CD4-positive, alpha-beta T cell (primary cell): ENCODE data around the gene FKBP4. TPM values are rescaled to one million over a fixed set of nuclear protein-coding genes. Genes with fewer than 3 reads are reported as not detected.

Experiments used
- ATAC-seq: fragments of 200-7000 bp; cut with Tn5 transposase; one replicate; pipeline ENCODE4 v1.10.0; 2022; ENCODE audit warnings: mild to moderate bottlenecking; ENCODE audit not compliant: poor library complexity
- CTCF ChIA-PET: fragments of 350-600 bp; sonication (Branson Sonifier 250); formaldehyde crosslinking; loops from one replicate; lab custom pipeline; 2021; ENCODE audit warnings: antibody characterized with exemption, inconsistent platforms; lab: Charles Lee
- POLR2A ChIA-PET: fragments of 350-600 bp; sonication (Branson Sonifier 250); formaldehyde crosslinking; loops from one replicate; lab custom pipeline; 2021; ENCODE audit warnings: antibody characterized with exemption, inconsistent platforms; lab: Charles Lee
- DNase-seq, 14 experiments: peaks; one replicate each; pipeline ENCODE4 v3.0.0-alpha.2; 2013 to 2020; ENCODE audit warnings: mixed read lengths in 2 of 14
- H3K27ac ChIP-seq, 2 donors: one replicate each; pipeline versions ENCODE4 v1.5.1 to v1.7.0; 2013; ENCODE audit warnings: low read length in 2 of 2, low read depth in 1 of 2, mild to moderate bottlenecking in 1 of 2
- H3K27me3 ChIP-seq, 2 experiments: 1 replicate in 1 of 2; 2 replicates in 1 of 2; pipeline versions ENCODE4 v1.6.1 to v1.7.0; 2013; ENCODE audit warnings: low read length in 2 of 2, control low read depth in 1 of 2, mild to moderate bottlenecking in 1 of 2, moderate library complexity in 1 of 2; ENCODE audit not compliant: insufficient read depth in 2 of 2, control insufficient read depth in 1 of 2
- H3K36me3 ChIP-seq: one replicate; pipeline ENCODE4 v1.6.1; 2013; ENCODE audit warnings: low read length, control low read depth; ENCODE audit not compliant: insufficient read depth
- H3K4me1 ChIP-seq: one replicate; pipeline ENCODE4 v1.6.1; 2013; ENCODE audit warnings: low read length, control low read depth; ENCODE audit not compliant: insufficient read depth
- H3K4me3 ChIP-seq: one replicate; pipeline ENCODE4 v1.5.1; 2013; ENCODE audit warnings: mild to moderate bottlenecking, low read length, moderate library complexity
- H3K9me3 ChIP-seq, 2 experiments: 1 replicate in 1 of 2; 2 replicates in 1 of 2; pipeline versions ENCODE4 v1.6.1 to v1.7.0; 2013; ENCODE audit warnings: low read length in 2 of 2, mild to moderate bottlenecking in 2 of 2, control low read depth in 1 of 2, moderate library complexity in 1 of 2; ENCODE audit not compliant: control insufficient read depth in 1 of 2, insufficient read depth in 1 of 2
- H3K27ac Mint-ChIP-seq: one replicate; pipeline ENCODE4 v1.8.0; 2020; ENCODE audit warnings: mixed read lengths
- H3K27me3 Mint-ChIP-seq: one replicate; pipeline ENCODE4 v1.8.0; 2021; ENCODE audit warnings: mixed read lengths
- H3K36me3 Mint-ChIP-seq: one replicate; pipeline ENCODE4 v1.8.0; 2021; ENCODE audit warnings: low read depth, mixed read lengths
- H3K4me1 Mint-ChIP-seq: one replicate; pipeline ENCODE4 v1.8.0; 2021; ENCODE audit warnings: low read depth, mixed read lengths
- H3K4me3 Mint-ChIP-seq: one replicate; pipeline ENCODE4 v1.8.0; 2020; ENCODE audit warnings: mild to moderate bottlenecking, mixed read lengths
- H3K9me3 Mint-ChIP-seq: one replicate; pipeline ENCODE4 v1.8.0; 2020; ENCODE audit warnings: mixed read lengths
- intact Hi-C, 2 experiments: fragments of 100-400 bp; cut with DNase I in 1 of 2; cut with micrococcal nuclease in 1 of 2; formaldehyde crosslinking; loops; one replicate each; pipeline versions ENCODE4 v1.15.1 to v1.9.0; 2023 to 2025; cut with DNase I, micrococcal nuclease
- total RNA-seq, 174 experiments: library from RNA in 2 of 174; stranded (reverse) in 2 of 174; gene quantifications; one replicate each; pipeline ENCODE4 v1.2.3 and lab custom pipeline; 2021 to 2026
- TF ChIP-seq, protein P1 (sequence below): fragments of 200-600 bp; IDR thresholded peaks from one replicate; pipeline ENCODE4 v1.8.0; 2022; ENCODE audit warnings: antibody characterized with exemption, mild to moderate bottlenecking

Gene FKBP4
- total RNA-seq, 2 experiments from 2014 or later = 35.7 to 40.3 TPM

DNA sequence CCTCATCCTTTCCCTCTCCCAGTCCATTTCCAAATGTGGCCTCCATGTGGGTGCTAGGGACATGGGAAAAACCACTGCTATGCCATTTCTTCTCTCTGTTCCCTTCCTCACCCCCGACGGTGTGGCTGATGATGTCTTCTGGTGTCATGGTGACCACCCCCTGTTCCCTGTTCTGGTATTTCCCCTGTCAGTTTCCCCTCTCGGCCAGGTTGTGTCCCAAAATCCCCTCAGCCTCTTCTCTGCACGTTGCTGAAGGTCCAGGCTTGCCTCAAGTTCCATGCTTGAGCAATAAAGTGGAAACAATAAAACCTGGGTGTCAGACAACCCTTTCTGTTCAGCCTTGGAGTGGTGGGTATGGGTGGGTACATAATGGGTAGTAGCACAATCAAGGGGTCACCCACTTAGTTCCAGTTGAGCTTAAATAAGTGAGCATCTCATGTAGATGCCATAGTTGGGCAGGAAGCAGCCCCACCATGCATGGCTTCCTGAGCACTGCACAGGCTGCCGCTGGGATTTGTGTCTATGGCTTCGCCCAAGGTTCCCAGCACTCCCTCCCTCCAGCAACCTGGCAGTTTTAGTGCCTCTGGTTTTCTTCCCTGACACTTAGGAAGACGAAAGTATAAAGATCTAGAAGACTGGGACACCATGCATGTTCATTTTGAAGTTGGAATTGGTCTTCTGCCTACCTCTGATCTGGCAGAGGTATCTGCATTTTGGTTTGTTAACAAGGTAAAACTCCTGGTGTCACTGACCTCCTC, 9.0 kb downstream of the FKBP4 start:
- Histone ChIP-seq H3K4me1 (no peaks in the 10 kb centered on the region), H3K36me3 (peaks cover 56% of the 10 kb centered on the region), H3K27ac (no peak overlapping the region), H3K4me3 (no peak overlapping the region), H3K9me3 (no peaks in the 10 kb centered on the region), H3K27me3 (no peaks in the 10 kb centered on the region)
- no peak for DNase-seq
- no peak for ATAC-seq
- Mint-ChIP-seq H3K36me3 (peaks cover 77% of the 10 kb centered on the region), H3K4me3 (no peak overlapping the region), H3K27me3 (no peaks in the 10 kb centered on the region), H3K27ac (no peak overlapping the region), H3K9me3 (no peaks in the 10 kb centered on the region), H3K4me1 (peaks cover 1% of the 10 kb centered on the region)
- intact Hi-C loops = loop anchor here in 1 of 2 experiments (10.0 kb wide), 1 partner anchor 1841 kb away; the partner anchor contains the start of genes AKAP3 and NDUFA9
- ChIA-PET CTCF (no interaction called here), POLR2A (interaction anchor here (1.7 kb wide), 1 partner anchor 8 kb away, joined by 5 read pairs; no protein-coding TSS in a partner anchor)
- TF ChIP-seq, protein P1, sequence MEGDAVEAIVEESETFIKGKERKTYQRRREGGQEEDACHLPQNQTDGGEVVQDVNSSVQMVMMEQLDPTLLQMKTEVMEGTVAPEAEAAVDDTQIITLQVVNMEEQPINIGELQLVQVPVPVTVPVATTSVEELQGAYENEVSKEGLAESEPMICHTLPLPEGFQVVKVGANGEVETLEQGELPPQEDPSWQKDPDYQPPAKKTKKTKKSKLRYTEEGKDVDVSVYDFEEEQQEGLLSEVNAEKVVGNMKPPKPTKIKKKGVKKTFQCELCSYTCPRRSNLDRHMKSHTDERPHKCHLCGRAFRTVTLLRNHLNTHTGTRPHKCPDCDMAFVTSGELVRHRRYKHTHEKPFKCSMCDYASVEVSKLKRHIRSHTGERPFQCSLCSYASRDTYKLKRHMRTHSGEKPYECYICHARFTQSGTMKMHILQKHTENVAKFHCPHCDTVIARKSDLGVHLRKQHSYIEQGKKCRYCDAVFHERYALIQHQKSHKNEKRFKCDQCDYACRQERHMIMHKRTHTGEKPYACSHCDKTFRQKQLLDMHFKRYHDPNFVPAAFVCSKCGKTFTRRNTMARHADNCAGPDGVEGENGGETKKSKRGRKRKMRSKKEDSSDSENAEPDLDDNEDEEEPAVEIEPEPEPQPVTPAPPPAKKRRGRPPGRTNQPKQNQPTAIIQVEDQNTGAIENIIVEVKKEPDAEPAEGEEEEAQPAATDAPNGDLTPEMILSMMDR = no peak

DNA sequence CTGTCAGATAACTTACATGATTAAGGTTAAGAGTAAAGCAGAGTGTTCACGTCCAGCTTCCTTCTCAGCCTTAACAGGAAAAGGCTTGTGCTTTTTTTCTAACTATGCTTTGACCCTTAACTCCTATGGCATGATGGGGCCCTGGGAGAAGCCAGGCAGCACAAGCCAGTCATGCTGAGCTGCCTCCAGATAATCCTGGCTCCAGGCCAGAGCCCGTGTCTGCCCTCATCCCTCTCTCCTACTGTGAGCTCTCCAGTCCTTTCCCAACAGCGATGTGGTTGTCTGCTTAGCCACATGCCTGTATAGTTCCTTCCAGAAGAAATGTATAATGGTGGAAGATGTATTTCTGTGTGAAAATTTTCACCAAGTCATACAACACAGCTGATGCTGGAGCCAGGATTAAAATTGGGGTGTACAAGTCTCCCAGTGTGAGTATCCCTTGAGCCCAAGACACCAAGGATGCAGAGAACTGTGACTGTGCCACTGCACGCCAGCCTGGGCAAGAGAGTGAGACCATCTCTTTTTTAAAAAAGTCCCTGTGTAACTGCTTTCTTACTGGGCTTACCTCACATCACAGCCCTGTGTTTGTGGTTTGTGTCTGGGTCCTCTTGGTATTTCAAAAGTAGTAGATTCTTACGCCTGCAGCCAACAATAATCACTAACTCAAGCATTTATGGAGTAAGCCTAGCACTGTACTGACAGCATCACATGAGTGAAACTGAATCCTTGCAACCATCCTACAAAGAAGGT, 9.8 kb downstream of the FKBP4 start:
- intact Hi-C loops = loop anchor here in 1 of 2 experiments (10.0 kb wide), 1 partner anchor 1840 kb away; the partner anchor contains the start of genes AKAP3 and NDUFA9
- H3K27me3 Mint-ChIP-seq = no peaks in the 10 kb centered on the region

DNA sequence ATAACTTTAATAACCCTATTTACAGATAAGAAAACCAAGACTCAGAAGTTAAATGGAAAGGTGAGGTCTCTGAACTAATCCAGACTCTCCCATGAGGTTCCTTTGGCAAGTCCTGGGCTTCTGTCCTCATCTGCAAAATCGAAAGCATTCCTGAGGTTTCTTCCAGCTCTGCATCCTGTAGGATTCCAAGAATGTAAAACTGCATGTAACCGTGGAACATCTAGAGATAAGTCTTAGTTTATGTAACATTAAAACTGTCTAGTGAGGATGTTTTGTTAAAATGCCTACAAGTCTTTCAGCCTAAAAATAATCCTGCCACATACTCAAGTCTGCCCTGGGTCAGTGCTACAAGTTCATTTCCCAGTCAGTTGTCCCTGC, 10.4 kb downstream of the FKBP4 start:
- intact Hi-C loops = loop anchor here in 1 of 2 experiments (10.0 kb wide), 1 partner anchor 1840 kb away; the partner anchor contains the start of genes AKAP3 and NDUFA9
- no peak overlapping the region for H3K4me3 ChIP-seq
- TF ChIP-seq, protein P1 = no peak
- ChIA-PET CTCF (no interaction called here), POLR2A (interaction anchor here (1.7 kb wide), 1 partner anchor 9 kb away, joined by 5 read pairs; no protein-coding TSS in a partner anchor)
- H3K4me1 ChIP-seq = no peaks in the 10 kb centered on the region
- peaks cover 43% of the 10 kb centered on the region for H3K36me3 ChIP-seq
- DNase-seq (no peak), ATAC-seq (no peak)
- Mint-ChIP-seq H3K4me1 (no peaks in the 10 kb centered on the region), H3K9me3 (no peaks in the 10 kb centered on the region), H3K27me3 (no peaks in the 10 kb centered on the region), H3K27ac (no peak overlapping the region), H3K36me3 (peaks cover 64% of the 10 kb centered on the region), H3K4me3 (no peak overlapping the region)
- no peaks in the 10 kb centered on the region for H3K9me3 ChIP-seq
- no peak overlapping the region for H3K27ac ChIP-seq
- H3K27me3 ChIP-seq = no peaks in the 10 kb centered on the region

More for the DNA sequence above, 9.8 kb downstream of the FKBP4 start:
- Histone ChIP-seq H3K36me3 (peaks cover 48% of the 10 kb centered on the region), H3K4me3 (no peak overlapping the region), H3K27me3 (no peaks in the 10 kb centered on the region), H3K4me1 (no peaks in the 10 kb centered on the region), H3K9me3 (no peaks in the 10 kb centered on the region), H3K27ac (no peak overlapping the region)
- TF ChIP-seq, protein P1 = no peak
- POLR2A ChIA-PET = interaction anchor here (1.7 kb wide), 1 partner anchor 8 kb away, joined by 5 read pairs; no protein-coding TSS in a partner anchor
- Mint-ChIP-seq H3K9me3 (no peaks in the 10 kb centered on the region), H3K36me3 (peaks cover 70% of the 10 kb centered on the region), H3K4me3 (no peak overlapping the region), H3K4me1 (no peaks in the 10 kb centered on the region), H3K27ac (no peak overlapping the region)
- ATAC-seq = no peak
- no peak for DNase-seq
- CTCF ChIA-PET = no interaction called here
